Thyroid gland (tissue), 4 donors: ENCODE measurements around the gene UCKL1.

Experiments used
- POLR2A ChIP-seq, 2 donors: fragments of 450-650 bp; IDR thresholded peaks; one replicate each; pipeline ENCODE4 v1.6.1; 2017; ENCODE audit warnings: antibody characterized with exemption in 2 of 2, mild to moderate bottlenecking in 2 of 2, moderate library complexity in 1 of 2
- TF ChIP-seq, protein P1 (sequence below), 6 experiments: fragments of 200-600 bp in 3 of 6; fragments of 450-650 bp in 3 of 6; sonication (generic) in 3 of 6; IDR thresholded peaks; one replicate each; pipeline ENCODE4 v1.5.1; 2016 to 2019; ENCODE audit warnings: antibody characterized with exemption in 6 of 6, mild to moderate bottlenecking in 2 of 6, inconsistent platforms in 1 of 6, moderate library complexity in 1 of 6

DNA sequence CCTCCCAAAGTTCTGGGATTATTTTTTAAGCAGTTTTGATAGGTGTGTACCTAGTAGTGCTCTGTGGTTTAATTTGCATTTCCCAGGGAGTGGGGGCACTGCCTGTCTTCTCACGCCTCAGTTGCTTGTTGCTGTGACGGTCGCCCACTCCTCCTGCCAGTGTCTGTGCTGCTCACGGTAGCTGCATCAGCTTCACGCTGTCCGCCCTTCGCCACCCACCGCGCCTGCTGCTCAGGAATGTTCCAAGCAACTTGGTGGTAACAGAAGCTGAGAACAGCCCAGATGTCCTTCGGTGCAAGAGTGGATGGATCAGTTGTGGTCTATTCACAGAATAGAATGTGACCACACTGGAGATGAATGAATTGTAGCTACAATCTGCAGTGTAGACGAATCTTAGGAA is 38.4 kb downstream of the UCKL1 start:
- TF ChIP-seq POLR2A (IDR thresholded peaks at IDR 0.05), result no peak
- TF ChIP-seq, protein P1, sequence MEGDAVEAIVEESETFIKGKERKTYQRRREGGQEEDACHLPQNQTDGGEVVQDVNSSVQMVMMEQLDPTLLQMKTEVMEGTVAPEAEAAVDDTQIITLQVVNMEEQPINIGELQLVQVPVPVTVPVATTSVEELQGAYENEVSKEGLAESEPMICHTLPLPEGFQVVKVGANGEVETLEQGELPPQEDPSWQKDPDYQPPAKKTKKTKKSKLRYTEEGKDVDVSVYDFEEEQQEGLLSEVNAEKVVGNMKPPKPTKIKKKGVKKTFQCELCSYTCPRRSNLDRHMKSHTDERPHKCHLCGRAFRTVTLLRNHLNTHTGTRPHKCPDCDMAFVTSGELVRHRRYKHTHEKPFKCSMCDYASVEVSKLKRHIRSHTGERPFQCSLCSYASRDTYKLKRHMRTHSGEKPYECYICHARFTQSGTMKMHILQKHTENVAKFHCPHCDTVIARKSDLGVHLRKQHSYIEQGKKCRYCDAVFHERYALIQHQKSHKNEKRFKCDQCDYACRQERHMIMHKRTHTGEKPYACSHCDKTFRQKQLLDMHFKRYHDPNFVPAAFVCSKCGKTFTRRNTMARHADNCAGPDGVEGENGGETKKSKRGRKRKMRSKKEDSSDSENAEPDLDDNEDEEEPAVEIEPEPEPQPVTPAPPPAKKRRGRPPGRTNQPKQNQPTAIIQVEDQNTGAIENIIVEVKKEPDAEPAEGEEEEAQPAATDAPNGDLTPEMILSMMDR (IDR thresholded peaks at IDR 0.05), result no peak
